SK-N-DZ (cell line): ENCODE measurements around the gene SSPN.

ENCODE experiments used
- DNase-seq: peaks from one replicate; pipeline ENCODE4 v3.0.0-alpha.2; 2015; ENCODE audit warnings: low spot score

Gene SSPN

GRCh38 chr12:26266881-26267280 lies 71.5 kb downstream of the SSPN start:
- DNase-seq, result no peak

- DNase-seq, result no peak
Measured at GRCh38 chr12:26268841-26269561, 73.6 kb downstream of the SSPN start.

- DNase-seq, result no peak
Measured at GRCh38 chr12:26269562-26270284, 74.3 kb downstream of the SSPN start.

GRCh38 chr12:26271024-26271423 lies 75.7 kb downstream of the SSPN start:
- DNase-seq, result no peak

GRCh38 chr12:26271889-26272492 lies 76.6 kb downstream of the SSPN start:
- DNase-seq, result no peak

GRCh38 chr12:26272851-26273250 lies 77.5 kb downstream of the SSPN start:
- no peak for DNase-seq

- DNase-seq, result no peak
Measured at GRCh38 chr12:26273811-26274210, 78.4 kb downstream of the SSPN start.

GRCh38 chr12:26274441-26275312 lies 79.3 kb downstream of the SSPN start:
- DNase-seq, result peak; percentile 67

GRCh38 chr12:26275313-26276131 lies 80.1 kb downstream of the SSPN start:
- DNase-seq, result no peak

- no peak for DNase-seq
Measured at GRCh38 chr12:26276709-26277108, 81.3 kb downstream of the SSPN start.

GRCh38 chr12:26277506-26278246 lies 82.3 kb downstream of the SSPN start:
- DNase-seq, result no peak

GRCh38 chr12:26278266-26278665 lies 82.9 kb downstream of the SSPN start:
- DNase-seq, result no peak

GRCh38 chr12:26278666-26279065 lies 83.3 kb downstream of the SSPN start:
- no peak for DNase-seq

- no peak for DNase-seq
Measured at GRCh38 chr12:26279091-26279490, 83.7 kb downstream of the SSPN start.

GRCh38 chr12:26279908-26280307 lies 84.5 kb downstream of the SSPN start:
- DNase-seq, result no peak

- no peak for DNase-seq
Measured at GRCh38 chr12:26280869-26281268, 85.5 kb downstream of the SSPN start.

- no peak for DNase-seq
Measured at GRCh38 chr12:26281320-26281719, 85.9 kb downstream of the SSPN start.

- no peak for DNase-seq
Measured at GRCh38 chr12:26282339-26282940, 87.1 kb downstream of the SSPN start.

GRCh38 chr12:26283046-26283445 lies 87.7 kb downstream of the SSPN start:
- no peak for DNase-seq

GRCh38 chr12:26283617-26284016 lies 88.2 kb downstream of the SSPN start:
- no peak for DNase-seq
